ENCODE measurements around the gene ERC2. TPM values are rescaled to one million over a fixed set of nuclear protein-coding genes. Genes with fewer than 3 reads are reported as not detected.

Gene ERC2
- polyA plus RNA-seq, 3 donors, result not detected

- Mint-ChIP-seq H3K27ac (peak overlapping the region in 1 of 7 donors; percentile 7), H3K4me1 (no peaks in the 10 kb centered on the region), H3K27me3 (ENCODE audit: low read depth in 3 of 3) (peaks cover 0 to 6% (median 4%) of the 10 kb centered on the region in 3 donors), H3K4me3 (no peak overlapping the region), H3K36me3 (no peaks in the 10 kb centered on the region), H3K9me3 (peaks cover 0 to 7% (median 0%) of the 10 kb centered on the region in 7 donors)
- Histone ChIP-seq H3K4me3 (replicated peaks in 1 of 3; ENCODE audit: low read depth in 2 of 3, low read length in 3 of 3) (no peak overlapping the region), H3K9me3 (replicated peaks in 1 of 2; ENCODE audit: control insufficient read depth in 1 of 2, insufficient read depth in 1 of 2, low read length in 2 of 2) (peaks cover 0 to under 1% of the 10 kb centered on the region in 2 donors), H2AFZ (ENCODE audit: insufficient read depth, low read depth, low read length, poor library complexity, severe bottlenecking) (no peak overlapping the region), H3K4me2 (replicated peaks; ENCODE audit: extremely low read depth, low read length, poor library complexity, severe bottlenecking) (no peak overlapping the region), H3K79me2 (ENCODE audit: insufficient read depth, low read length) (no peaks in the 10 kb centered on the region), H3K27ac (ENCODE audit: low read depth in 1 of 2, low read length in 2 of 2) (no peak overlapping the region), H3K27me3 (ENCODE audit: control insufficient read depth in 2 of 2, insufficient read depth in 2 of 2, low read length in 2 of 2) (no peaks in the 10 kb centered on the region), H3K4me1 (ENCODE audit: control insufficient read depth in 1 of 2, insufficient read depth in 2 of 2, low read length in 2 of 2) (no peaks in the 10 kb centered on the region), H3K36me3 (replicated peaks in 1 of 2; ENCODE audit: control insufficient read depth in 1 of 2, insufficient read depth in 2 of 2, low read length in 2 of 2) (no peaks in the 10 kb centered on the region), H3K9ac (ENCODE audit: insufficient read depth, low read length, poor library complexity, severe bottlenecking) (no peak overlapping the region), H4K20me1 (ENCODE audit: insufficient read depth, low read length) (no peaks in the 10 kb centered on the region)
- 100% methylated on average over 3 of the region's 3 CpGs for WGBS (ENCODE audit: insufficient coverage)
- no peak for DNase-seq
- TF ChIP-seq CTCF (IDR thresholded peaks at IDR 0.05), result no peak
- intact Hi-C loops (cut with micrococcal nuclease), result no loop called here
These were observed 98.4 kb downstream of the ERC2 start for GRCh38 chr3:56369914-56370313.

- no peak for TF ChIP-seq CTCF (IDR thresholded peaks at IDR 0.05)
- no peak overlapping the region for H3K4me2 ChIP-seq (replicated peaks; ENCODE audit: extremely low read depth, low read length, poor library complexity, severe bottlenecking)
- H3K27me3 Mint-ChIP-seq (ENCODE audit: low read depth in 3 of 3), result peaks cover 0 to 5% (median 4%) of the 10 kb centered on the region in 3 donors
- no peaks in the 10 kb centered on the region for H3K27me3 ChIP-seq (ENCODE audit: control insufficient read depth in 2 of 2, insufficient read depth in 2 of 2, low read length in 2 of 2)
- no peak overlapping the region for H3K9ac ChIP-seq (ENCODE audit: insufficient read depth, low read length, poor library complexity, severe bottlenecking)
- 80% methylated on average over 3 of the region's 4 CpGs for WGBS (ENCODE audit: insufficient coverage)
- H3K36me3 ChIP-seq (replicated peaks in 1 of 2; ENCODE audit: control insufficient read depth in 1 of 2, insufficient read depth in 2 of 2, low read length in 2 of 2), result no peaks in the 10 kb centered on the region
- no peak overlapping the region for H3K4me3 Mint-ChIP-seq
- no peak overlapping the region for H3K27ac ChIP-seq (ENCODE audit: low read depth in 1 of 2, low read length in 2 of 2)
- intact Hi-C loops (cut with micrococcal nuclease), result no loop called here
- no peak overlapping the region for H3K4me3 ChIP-seq (replicated peaks in 1 of 3; ENCODE audit: low read depth in 2 of 3, low read length in 3 of 3)
- H3K4me1 Mint-ChIP-seq, result no peaks in the 10 kb centered on the region
- H4K20me1 ChIP-seq (ENCODE audit: insufficient read depth, low read length), result no peaks in the 10 kb centered on the region
- H3K9me3 Mint-ChIP-seq, result peaks cover 0 to 4% (median 0%) of the 10 kb centered on the region in 7 donors
- no peaks in the 10 kb centered on the region for H3K4me1 ChIP-seq (ENCODE audit: control insufficient read depth in 1 of 2, insufficient read depth in 2 of 2, low read length in 2 of 2)
- H3K27ac Mint-ChIP-seq, result no peak overlapping the region
- no peaks in the 10 kb centered on the region for H3K36me3 Mint-ChIP-seq
- no peaks in the 10 kb centered on the region for H3K9me3 ChIP-seq (replicated peaks in 1 of 2; ENCODE audit: control insufficient read depth in 1 of 2, insufficient read depth in 1 of 2, low read length in 2 of 2)
- no peak overlapping the region for H2AFZ ChIP-seq (ENCODE audit: insufficient read depth, low read depth, low read length, poor library complexity, severe bottlenecking)
- DNase-seq, result no peak
- no peaks in the 10 kb centered on the region for H3K79me2 ChIP-seq (ENCODE audit: insufficient read depth, low read length)
These were observed 99.4 kb downstream of the ERC2 start for GRCh38 chr3:56368846-56369245.

Measured in CD14-positive monocyte (primary cell).